Measurements from ENCODE around the gene C16orf86.

Gene C16orf86

DNA sequence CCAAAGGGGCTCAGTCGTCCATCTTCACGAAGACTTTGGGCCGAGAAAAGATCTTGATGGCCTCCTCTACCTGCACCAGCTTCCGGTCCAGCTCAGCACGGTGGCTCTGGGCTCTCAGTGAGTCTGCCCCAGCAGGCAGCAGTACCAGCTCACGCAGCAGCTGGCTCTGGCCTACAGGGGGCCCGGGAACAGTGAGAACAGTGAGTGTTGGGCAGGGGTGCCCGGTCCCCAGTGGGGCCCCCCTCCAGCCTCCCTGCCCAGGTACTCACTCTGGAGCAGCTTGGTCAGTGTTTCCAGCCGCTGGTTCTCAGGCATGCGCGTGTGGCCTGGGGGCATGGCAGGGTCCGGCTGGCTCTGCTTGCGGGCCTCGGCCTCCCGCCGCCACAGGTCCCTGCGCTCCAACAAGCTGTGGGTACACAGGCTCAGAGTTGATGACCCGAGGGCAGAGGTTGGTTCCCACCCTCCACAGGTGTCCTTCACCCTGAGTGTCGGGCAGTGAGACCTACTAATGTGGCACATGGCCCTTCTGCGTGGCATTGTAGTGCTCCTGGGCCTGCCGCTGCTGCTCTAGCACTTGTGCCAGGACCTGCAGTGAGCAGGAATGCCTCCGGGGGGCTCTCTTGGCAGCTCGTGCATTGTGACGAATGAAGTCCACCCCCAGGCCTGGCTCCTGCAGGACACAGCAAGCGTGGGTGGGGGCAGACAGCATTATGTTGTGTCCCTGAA is 3.3 kb upstream of the C16orf86 start:
- Histone ChIP-seq H3K27me3 (ENCODE audit: control insufficient read depth in 1 of 2, insufficient read depth in 2 of 2, low read length in 2 of 2) (no peaks in the 10 kb centered on the region), H3K4me1 (ENCODE audit: insufficient read depth, low read length) (peaks cover 41% of the 10 kb centered on the region), H3K9me3 (ENCODE audit: low read length) (no peaks in the 10 kb centered on the region), H3K27ac (ENCODE audit: low read depth, low read length) (no peak overlapping the region), H3K36me3 (ENCODE audit: insufficient read depth, low read length) (peaks cover 12% of the 10 kb centered on the region), H3K9ac (ENCODE audit: low read length) (no peak overlapping the region), H3K4me3 (ENCODE audit: low read depth in 1 of 2, low read length in 2 of 2) (no peak overlapping the region)

DNA sequence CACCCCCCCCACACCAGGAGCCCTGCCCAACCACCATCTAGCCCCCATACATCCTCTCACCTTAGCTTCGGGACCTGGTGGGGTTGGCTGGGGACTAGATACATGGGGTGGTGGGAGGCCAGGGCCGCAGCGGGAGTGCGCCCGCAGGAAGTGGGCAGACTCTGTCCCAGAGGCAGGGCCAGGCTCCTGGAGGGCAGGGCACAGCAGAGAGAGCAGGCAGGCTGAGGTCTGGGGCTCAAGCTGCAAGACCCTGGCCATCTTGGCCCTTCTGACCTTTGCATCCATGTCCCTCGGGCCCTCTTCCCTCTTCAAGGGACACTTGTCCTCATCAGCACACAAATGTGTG is 2.8 kb upstream of the C16orf86 start:
- Histone ChIP-seq H3K9ac (ENCODE audit: low read length) (no peak overlapping the region), H3K27ac (ENCODE audit: low read depth, low read length) (no peak overlapping the region), H3K27me3 (ENCODE audit: control insufficient read depth in 1 of 2, insufficient read depth in 2 of 2, low read length in 2 of 2) (no peaks in the 10 kb centered on the region), H3K4me1 (ENCODE audit: insufficient read depth, low read length) (peaks cover 39% of the 10 kb centered on the region), H3K9me3 (ENCODE audit: low read length) (no peaks in the 10 kb centered on the region), H3K4me3 (ENCODE audit: low read depth in 1 of 2, low read length in 2 of 2) (no peak overlapping the region), H3K36me3 (ENCODE audit: insufficient read depth, low read length) (peaks cover 8% of the 10 kb centered on the region)

DNA sequence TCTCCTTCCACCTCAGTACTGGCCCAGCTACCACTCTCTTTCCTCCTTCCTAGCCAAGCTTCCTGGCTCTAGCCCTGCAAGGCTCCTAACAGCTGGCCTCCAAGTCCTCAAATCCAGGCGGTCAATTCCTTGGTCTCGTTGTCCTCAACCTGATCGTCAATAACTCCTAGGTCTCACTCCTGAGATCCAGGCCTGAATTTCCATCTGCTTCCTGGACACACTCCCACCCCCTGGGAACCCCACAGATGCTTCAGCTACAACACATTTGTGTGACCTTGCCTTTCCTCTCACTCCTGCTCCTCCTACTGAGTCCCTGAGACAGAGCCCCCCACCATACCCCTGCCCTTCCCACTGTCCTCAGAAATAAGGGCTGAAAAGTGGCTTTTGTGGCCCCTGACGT is 2.4 kb upstream of the C16orf86 start:
- Histone ChIP-seq H3K4me1 (ENCODE audit: insufficient read depth, low read length) (peaks cover 35% of the 10 kb centered on the region), H3K27ac (ENCODE audit: low read depth, low read length) (no peak overlapping the region), H3K27me3 (ENCODE audit: control insufficient read depth in 1 of 2, insufficient read depth in 2 of 2, low read length in 2 of 2) (no peaks in the 10 kb centered on the region)

GRCh38 chr16:67664871-67665270 is 1.7 kb upstream of the C16orf86 start:
- Histone ChIP-seq H3K9ac (ENCODE audit: low read length) (no peak overlapping the region), H3K27ac (ENCODE audit: low read depth, low read length) (no peak overlapping the region), H3K4me3 (ENCODE audit: low read depth in 1 of 2, low read length in 2 of 2) (no peak overlapping the region), H3K4me1 (ENCODE audit: insufficient read depth, low read length) (peaks cover 33% of the 10 kb centered on the region), H3K27me3 (ENCODE audit: control insufficient read depth in 1 of 2, insufficient read depth in 2 of 2, low read length in 2 of 2) (no peaks in the 10 kb centered on the region), H3K9me3 (ENCODE audit: low read length) (no peaks in the 10 kb centered on the region), H3K36me3 (ENCODE audit: insufficient read depth, low read length) (peaks cover 8% of the 10 kb centered on the region)

More for the DNA sequence above, 2.4 kb upstream of the C16orf86 start:
- Histone ChIP-seq H3K9ac (ENCODE audit: low read length) (no peak overlapping the region), H3K36me3 (ENCODE audit: insufficient read depth, low read length) (peaks cover 8% of the 10 kb centered on the region), H3K4me3 (ENCODE audit: low read depth in 1 of 2, low read length in 2 of 2) (no peak overlapping the region), H3K9me3 (ENCODE audit: low read length) (no peaks in the 10 kb centered on the region)

- no peaks in the 10 kb centered on the region for H3K27me3 ChIP-seq (ENCODE audit: control insufficient read depth in 1 of 2, insufficient read depth in 2 of 2, low read length in 2 of 2)
- no peak overlapping the region for H3K27ac ChIP-seq (ENCODE audit: low read depth, low read length)
- no peaks in the 10 kb centered on the region for H3K9me3 ChIP-seq (ENCODE audit: low read length)
- H3K4me3 ChIP-seq (ENCODE audit: low read depth in 1 of 2, low read length in 2 of 2) = peak overlapping the region; percentile 66 to 76
- peaks cover 8% of the 10 kb centered on the region for H3K36me3 ChIP-seq (ENCODE audit: insufficient read depth, low read length)
- no peak overlapping the region for H3K9ac ChIP-seq (ENCODE audit: low read length)
- peaks cover 33% of the 10 kb centered on the region for H3K4me1 ChIP-seq (ENCODE audit: insufficient read depth, low read length)
Measured at GRCh38 chr16:67665598-67665997, 1.0 kb upstream of the C16orf86 start.

DNA sequence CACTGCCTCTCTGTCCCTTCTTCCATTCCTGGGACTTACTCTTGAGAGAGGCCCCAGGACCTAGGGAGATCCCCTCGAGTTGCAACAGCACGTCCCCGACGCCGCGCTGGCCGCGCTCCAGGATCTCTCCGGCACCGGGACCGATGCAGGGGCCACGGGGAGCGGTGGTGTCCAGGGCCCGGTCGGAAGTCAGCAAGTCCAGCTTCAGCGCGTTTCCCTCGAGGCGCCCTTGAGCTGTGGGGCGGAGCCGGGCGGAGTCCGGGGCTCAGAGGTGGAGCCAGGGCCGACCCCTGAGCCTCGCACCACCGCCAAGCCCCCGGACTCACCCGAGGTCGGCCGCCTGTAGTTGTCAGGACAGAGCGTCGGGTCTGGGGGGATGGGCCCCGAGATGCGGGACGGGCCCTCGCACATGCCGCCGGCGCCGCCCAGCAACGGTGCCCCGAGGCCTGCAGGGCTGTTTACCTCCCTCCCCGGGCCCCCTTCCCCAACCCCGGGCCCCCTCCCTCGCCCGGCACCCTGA is 522 bp upstream of the C16orf86 start:
- no peaks in the 10 kb centered on the region for H3K27me3 ChIP-seq (ENCODE audit: control insufficient read depth in 1 of 2, insufficient read depth in 2 of 2, low read length in 2 of 2)
- H3K27ac ChIP-seq (ENCODE audit: low read depth, low read length) = peak overlapping the region; percentile 92
- peak overlapping the region; percentile 66 to 76 for H3K4me3 ChIP-seq (ENCODE audit: low read depth in 1 of 2, low read length in 2 of 2)
- H3K9me3 ChIP-seq (ENCODE audit: low read length) = no peaks in the 10 kb centered on the region
- peaks cover 31% of the 10 kb centered on the region for H3K4me1 ChIP-seq (ENCODE audit: insufficient read depth, low read length)
- H3K36me3 ChIP-seq (ENCODE audit: insufficient read depth, low read length) = peaks cover 8% of the 10 kb centered on the region
- no peak overlapping the region for H3K9ac ChIP-seq (ENCODE audit: low read length)

GRCh38 chr16:67667453-67667816 is 821 bp downstream of the C16orf86 start:
- Histone ChIP-seq H3K27ac (ENCODE audit: low read depth, low read length) (peak overlapping the region; percentile 92), H3K36me3 (ENCODE audit: insufficient read depth, low read length) (peaks cover 8% of the 10 kb centered on the region), H3K27me3 (ENCODE audit: control insufficient read depth in 1 of 2, insufficient read depth in 2 of 2, low read length in 2 of 2) (no peaks in the 10 kb centered on the region), H3K4me1 (ENCODE audit: insufficient read depth, low read length) (peaks cover 25% of the 10 kb centered on the region), H3K9ac (ENCODE audit: low read length) (peak overlapping the region; percentile 65), H3K4me3 (ENCODE audit: low read depth in 1 of 2, low read length in 2 of 2) (peak overlapping the region in 1 of 2 donors; percentile 76), H3K9me3 (ENCODE audit: low read length) (no peaks in the 10 kb centered on the region)

DNA sequence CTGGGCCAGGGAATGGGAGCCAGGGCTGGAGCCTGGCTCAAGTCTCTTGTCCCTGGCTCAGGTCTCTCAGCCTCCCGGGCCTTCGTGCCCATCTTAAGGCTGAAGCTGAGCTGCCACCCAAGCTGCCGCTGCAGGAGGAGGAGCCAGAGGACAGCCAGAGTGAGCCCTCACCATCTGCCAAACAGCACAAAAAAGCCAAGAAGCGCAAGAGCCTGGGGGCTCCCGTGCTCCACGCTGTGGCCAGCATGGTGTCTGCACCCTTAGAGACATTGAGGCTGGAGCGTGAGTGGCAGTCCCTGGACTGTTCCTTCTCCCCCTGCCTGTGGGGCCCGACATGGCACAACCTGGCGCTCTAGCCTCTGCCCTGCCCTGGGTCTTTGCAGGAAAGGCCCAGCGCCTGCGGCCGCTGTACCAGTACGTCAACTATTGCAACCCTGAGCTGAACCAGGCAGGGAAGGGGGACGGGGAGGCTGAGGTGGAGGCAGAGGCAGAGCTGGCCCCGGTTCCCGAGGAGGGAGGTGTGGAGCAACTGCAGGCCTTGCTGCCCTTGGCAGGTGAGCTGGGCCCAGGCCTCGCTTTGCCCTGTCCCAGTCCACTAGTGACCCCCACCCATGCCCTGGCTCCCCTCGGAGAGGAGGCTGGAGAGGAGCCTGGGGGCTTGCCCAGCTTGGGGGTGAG is 1.3 kb downstream of the C16orf86 start:
- H3K36me3 ChIP-seq (ENCODE audit: insufficient read depth, low read length) = peaks cover 5% of the 10 kb centered on the region
- H3K9me3 ChIP-seq (ENCODE audit: low read length) = no peaks in the 10 kb centered on the region
- H3K9ac ChIP-seq (ENCODE audit: low read length) = no peak overlapping the region
- peak overlapping the region in 1 of 2 donors; percentile 76 for H3K4me3 ChIP-seq (ENCODE audit: low read depth in 1 of 2, low read length in 2 of 2)
- H3K27ac ChIP-seq (ENCODE audit: low read depth, low read length) = peak overlapping the region; percentile 92
- H3K4me1 ChIP-seq (ENCODE audit: insufficient read depth, low read length) = peaks cover 27% of the 10 kb centered on the region
- no peaks in the 10 kb centered on the region for H3K27me3 ChIP-seq (ENCODE audit: control insufficient read depth in 1 of 2, insufficient read depth in 2 of 2, low read length in 2 of 2)

- H3K4me1 ChIP-seq (ENCODE audit: insufficient read depth, low read length) = peaks cover 34% of the 10 kb centered on the region
- H3K9ac ChIP-seq (ENCODE audit: low read length) = no peak overlapping the region
- H3K9me3 ChIP-seq (ENCODE audit: low read length) = no peaks in the 10 kb centered on the region
- no peaks in the 10 kb centered on the region for H3K27me3 ChIP-seq (ENCODE audit: control insufficient read depth in 1 of 2, insufficient read depth in 2 of 2, low read length in 2 of 2)
- no peaks in the 10 kb centered on the region for H3K36me3 ChIP-seq (ENCODE audit: insufficient read depth, low read length)
- H3K4me3 ChIP-seq (ENCODE audit: low read depth in 1 of 2, low read length in 2 of 2) = no peak overlapping the region
- peak overlapping the region; percentile 92 for H3K27ac ChIP-seq (ENCODE audit: low read depth, low read length)
Measured at GRCh38 chr16:67668495-67669157, 2.0 kb downstream of the C16orf86 start.

- Histone ChIP-seq H3K4me3 (ENCODE audit: low read depth in 1 of 2, low read length in 2 of 2) (no peak overlapping the region), H3K9ac (ENCODE audit: low read length) (no peak overlapping the region), H3K4me1 (ENCODE audit: insufficient read depth, low read length) (peaks cover 42% of the 10 kb centered on the region), H3K36me3 (ENCODE audit: insufficient read depth, low read length) (no peaks in the 10 kb centered on the region), H3K27me3 (ENCODE audit: control insufficient read depth in 1 of 2, insufficient read depth in 2 of 2, low read length in 2 of 2) (no peaks in the 10 kb centered on the region), H3K9me3 (ENCODE audit: low read length) (no peaks in the 10 kb centered on the region), H3K27ac (ENCODE audit: low read depth, low read length) (no peak overlapping the region)
Measured at GRCh38 chr16:67669499-67670101, 3.0 kb downstream of the C16orf86 start.

DNA sequence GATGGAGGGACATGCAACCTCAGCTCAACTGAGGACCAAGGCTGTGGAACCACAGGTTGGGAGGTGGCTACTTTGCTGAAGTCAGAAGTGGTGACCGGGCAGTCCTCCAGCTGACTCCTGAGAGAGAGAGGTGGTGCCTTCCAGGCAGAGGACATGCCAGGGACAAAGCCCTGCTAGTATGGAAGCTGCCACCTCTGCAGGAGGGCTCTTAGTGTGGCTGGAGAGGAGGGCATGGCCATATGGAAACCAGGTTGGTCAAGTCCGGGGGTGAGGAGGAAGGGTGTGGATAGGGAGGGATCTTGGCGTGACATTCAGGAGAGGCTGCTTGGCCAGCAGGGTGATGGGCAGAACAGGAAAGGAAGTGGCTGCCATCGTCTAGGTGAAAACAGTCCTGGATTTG is 5.7 kb downstream of the C16orf86 start:
- Histone ChIP-seq H3K36me3 (ENCODE audit: insufficient read depth, low read length) (no peaks in the 10 kb centered on the region), H3K9me3 (ENCODE audit: low read length) (no peaks in the 10 kb centered on the region), H3K27me3 (ENCODE audit: control insufficient read depth in 1 of 2, insufficient read depth in 2 of 2, low read length in 2 of 2) (no peaks in the 10 kb centered on the region), H3K4me1 (ENCODE audit: insufficient read depth, low read length) (peaks cover 34% of the 10 kb centered on the region), H3K27ac (ENCODE audit: low read depth, low read length) (no peak overlapping the region), H3K9ac (ENCODE audit: low read length) (no peak overlapping the region), H3K4me3 (ENCODE audit: low read depth in 1 of 2, low read length in 2 of 2) (no peak overlapping the region)

Measured in muscle layer of colon (tissue), 2 donors.